Neuronal stem cell (in vitro differentiated cells): Measurements from ENCODE around the gene UBE2F.
"Not testable (repeated sequence)": the region's sequence is repeated elsewhere in the genome, so short reads cannot be mapped to it uniquely, and the experiment has no call there.

Source experiments
- DNase-seq: peaks from one replicate; pipeline ENCODE4 v3.0.0-alpha.2; 2013; ENCODE audit warnings: low spot score
- H2AFZ ChIP-seq: one replicate; pipeline ENCODE4 v1.6.1; 2013; ENCODE audit warnings: mild to moderate bottlenecking, low read length, inconsistent platforms
- H2AK5ac ChIP-seq: 2 replicates; pipeline ENCODE4 v1.6.1; 2013; ENCODE audit warnings: low read depth, mild to moderate bottlenecking, inconsistent platforms, low read length, moderate library complexity, mixed read lengths
- H2BK120ac ChIP-seq: 2 replicates; pipeline ENCODE4 v1.6.1; 2013; ENCODE audit warnings: low read depth, mild to moderate bottlenecking, inconsistent platforms, low read length, moderate library complexity, mixed read lengths
- H2BK12ac ChIP-seq: one replicate; pipeline ENCODE4 v1.6.1; 2013; ENCODE audit warnings: low read length, inconsistent platforms
- H2BK15ac ChIP-seq: 2 replicates; pipeline ENCODE4 v1.6.1; 2013; ENCODE audit warnings: mild to moderate bottlenecking, low read length, inconsistent platforms, mixed read lengths
- H2BK5ac ChIP-seq: one replicate; pipeline ENCODE4 v1.6.1; 2013; ENCODE audit warnings: inconsistent platforms, mild to moderate bottlenecking, low read length, moderate library complexity
- H3K14ac ChIP-seq: one replicate; pipeline ENCODE4 v1.6.1; 2013; ENCODE audit warnings: low read length, inconsistent platforms
- H3K18ac ChIP-seq: 2 replicates; pipeline ENCODE4 v1.6.1; 2013; ENCODE audit warnings: low read length, inconsistent platforms
- H3K23ac ChIP-seq: 2 replicates; pipeline ENCODE4 v1.6.1; 2013; ENCODE audit warnings: low read depth, mild to moderate bottlenecking, mixed read lengths, low read length, inconsistent platforms; ENCODE audit not compliant: poor library complexity
- H3K27ac ChIP-seq: replicated peaks from 3 replicates; pipeline ENCODE4 v1.5.1; 2013; ENCODE audit warnings: low read length, inconsistent platforms
- H3K27me3 ChIP-seq, 3 experiments: 2 replicates each; pipeline ENCODE4 v1.6.1; 2013; ENCODE audit warnings: low read length in 3 of 3, mild to moderate bottlenecking in 2 of 3, inconsistent platforms in 1 of 3, low read depth in 1 of 3, mixed read lengths in 1 of 3, moderate library complexity in 1 of 3; ENCODE audit not compliant: control insufficient read depth in 3 of 3, insufficient read depth in 3 of 3
- H3K36me3 ChIP-seq, 2 donors: replicated peaks in 1 of 2; 2 replicates each; pipeline ENCODE4 v1.6.1; 2013; ENCODE audit warnings: low read length in 2 of 2; ENCODE audit not compliant: control insufficient read depth in 2 of 2, insufficient read depth in 2 of 2
- H3K4ac ChIP-seq: 2 replicates; pipeline ENCODE4 v1.6.1; 2013; ENCODE audit warnings: inconsistent platforms, mild to moderate bottlenecking, low read length, moderate library complexity
- H3K4me1 ChIP-seq, 2 donors: 1 replicate in 1 of 2; 2 replicates in 1 of 2; pipeline ENCODE4 v1.6.1; 2013; ENCODE audit warnings: low read length in 2 of 2, low read depth in 1 of 2; ENCODE audit not compliant: control insufficient read depth in 2 of 2, insufficient read depth in 1 of 2
- H3K4me2 ChIP-seq: one replicate; pipeline ENCODE4 v1.6.1; 2013; ENCODE audit warnings: mild to moderate bottlenecking, low read length, inconsistent platforms; ENCODE audit not compliant: insufficient read depth, poor library complexity, severe bottlenecking
- H3K4me3 ChIP-seq, 2 donors: 2 replicates each; pipeline ENCODE4 v1.5.1; 2013; ENCODE audit warnings: low read length in 2 of 2, mild to moderate bottlenecking in 2 of 2, inconsistent platforms in 1 of 2, moderate library complexity in 1 of 2
- H3K79me1 ChIP-seq: one replicate; pipeline ENCODE4 v1.6.1; 2013; ENCODE audit warnings: low read depth, mild to moderate bottlenecking, inconsistent platforms, low read length, moderate library complexity
- H3K9ac ChIP-seq: one replicate; pipeline ENCODE4 v1.6.1; 2013; ENCODE audit warnings: mild to moderate bottlenecking, low read depth, low read length, inconsistent platforms; ENCODE audit not compliant: poor library complexity
- H3K9me3 ChIP-seq, 2 donors: replicated peaks in 1 of 2; 2 replicates each; pipeline versions ENCODE3 to v1.6.1; 2013; ENCODE audit warnings: low read length in 2 of 2, mild to moderate bottlenecking in 2 of 2, inconsistent platforms in 1 of 2, low read depth in 1 of 2, mixed read lengths in 1 of 2, moderate library complexity in 1 of 2; ENCODE audit not compliant: control insufficient read depth in 2 of 2, insufficient read depth in 1 of 2
- H4K8ac ChIP-seq: one replicate; pipeline ENCODE4 v1.6.1; 2013; ENCODE audit warnings: low read depth, mild to moderate bottlenecking, inconsistent platforms, low read length, moderate library complexity
- H4K91ac ChIP-seq: one replicate; pipeline ENCODE4 v1.6.1; 2013; ENCODE audit warnings: low read length, low read depth, mild to moderate bottlenecking, inconsistent platforms; ENCODE audit not compliant: poor library complexity
- WGBS, 2 donors: extraction: QIAGEN DNeasy Blood & Tissue Kit; methylation state at CpG; one replicate each; pipeline ENCODE4 v1.1.7; 2013; ENCODE audit warnings: missing lambda C conversion rate in 2 of 2, mixed read lengths in 1 of 2; ENCODE audit not compliant: insufficient read length in 2 of 2, insufficient replicate concordance in 1 of 2; ENCODE audit errors: extremely low coverage in 2 of 2; 5-methylcytosine and 5-hydroxymethylcytosine counted together

UBE2F gene

GRCh38 chr2:237944302-237944701 is 22.5 kb upstream of the UBE2F start:
- H3K9me3 ChIP-seq = peaks cover 13% of the 10 kb centered on the region in 2 donors
- no peak for DNase-seq
- no peak overlapping the region for H2BK15ac ChIP-seq
- H3K4me1 ChIP-seq = no peaks in the 10 kb centered on the region
- peak overlapping the region; percentile 46 for H2BK5ac ChIP-seq
- no peaks in the 10 kb centered on the region for H3K27me3 ChIP-seq
- no peak overlapping the region for H4K8ac ChIP-seq
- WGBS, 2 donors = no CpG with 5 or more reads among the region's 4 CpGs
- H3K18ac ChIP-seq = peak overlapping the region; percentile 34
- peak overlapping the region; percentile 23 for H3K4ac ChIP-seq
- H2BK120ac ChIP-seq = no peak overlapping the region
- no peaks in the 10 kb centered on the region for H3K36me3 ChIP-seq
- H2AFZ ChIP-seq = no peak overlapping the region
- H3K4me2 ChIP-seq = no peak overlapping the region
- H3K9ac ChIP-seq = no peak overlapping the region
- no peak overlapping the region for H2AK5ac ChIP-seq
- no peak overlapping the region for H4K91ac ChIP-seq
- no peak overlapping the region for H3K4me3 ChIP-seq
- H3K23ac ChIP-seq = peak overlapping the region; percentile 60
- no peaks in the 10 kb centered on the region for H3K79me1 ChIP-seq
- no peak overlapping the region for H3K14ac ChIP-seq
- no peak overlapping the region for H3K27ac ChIP-seq
- H2BK12ac ChIP-seq = no peak overlapping the region

- no peak overlapping the region for H2BK15ac ChIP-seq
- H3K9ac ChIP-seq = no peak overlapping the region
- no peak overlapping the region for H4K8ac ChIP-seq
- no peak overlapping the region for H2AK5ac ChIP-seq
- no peak overlapping the region for H3K4me3 ChIP-seq
- H3K27ac ChIP-seq = no peak overlapping the region
- H2AFZ ChIP-seq = no peak overlapping the region
- no peak overlapping the region for H2BK120ac ChIP-seq
- H2BK12ac ChIP-seq = no peak overlapping the region
- H3K14ac ChIP-seq = no peak overlapping the region
- DNase-seq = no peak
- H3K27me3 ChIP-seq = no peaks in the 10 kb centered on the region
- no peak overlapping the region for H2BK5ac ChIP-seq
- H3K23ac ChIP-seq = no peak overlapping the region
- no peak overlapping the region for H3K18ac ChIP-seq
- H3K79me1 ChIP-seq = no peaks in the 10 kb centered on the region
- H3K9me3 ChIP-seq = peaks cover 13% of the 10 kb centered on the region in 2 donors
- H3K36me3 ChIP-seq = no peaks in the 10 kb centered on the region
- no peaks in the 10 kb centered on the region for H3K4me1 ChIP-seq
- no peak overlapping the region for H4K91ac ChIP-seq
- no CpG with 5 or more reads among the region's 1 CpG for WGBS, 2 donors
- H3K4me2 ChIP-seq = no peak overlapping the region
- H3K4ac ChIP-seq = no peak overlapping the region
These were observed 20.4 kb upstream of the UBE2F start for GRCh38 chr2:237946423-237946822.

DNA sequence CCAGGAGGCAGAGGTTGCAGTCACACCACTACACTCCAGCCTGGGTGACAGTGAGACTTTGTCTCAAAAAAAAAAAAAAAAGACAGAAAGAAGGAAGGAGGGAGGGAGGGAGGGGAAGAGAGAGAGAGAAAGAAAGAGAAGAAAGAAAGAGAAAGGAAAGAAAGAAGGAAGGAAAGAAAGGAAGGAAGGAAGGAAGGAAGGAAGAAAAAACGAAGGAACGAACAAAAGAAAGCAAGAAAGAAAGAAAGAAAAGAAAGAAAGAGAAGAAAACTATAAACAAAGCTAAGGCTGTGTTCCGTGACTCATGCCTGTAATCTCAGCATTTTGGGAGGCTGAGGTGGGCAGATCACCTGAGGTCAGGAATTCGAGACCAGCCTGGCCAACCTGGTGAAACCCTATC is 15.5 kb upstream of the UBE2F start:
- H2BK15ac ChIP-seq, H3K4me1 ChIP-seq, H3K18ac ChIP-seq, H3K27ac ChIP-seq, H2AFZ ChIP-seq, H2BK5ac ChIP-seq, H3K4ac ChIP-seq, H3K14ac ChIP-seq, H3K23ac ChIP-seq, H3K9me3 ChIP-seq, H2BK120ac ChIP-seq, DNase-seq, H4K91ac ChIP-seq, H4K8ac ChIP-seq, H3K36me3 ChIP-seq, H2BK12ac ChIP-seq, H3K4me3 ChIP-seq, H3K79me1 ChIP-seq, H3K9ac ChIP-seq, H3K4me2 ChIP-seq, H2AK5ac ChIP-seq: not testable (repeated sequence)
- peaks cover 0 to 28% (median 11%) of the 10 kb centered on the region in 3 experiments for H3K27me3 ChIP-seq
- no CpG with 5 or more reads among the region's 4 CpGs for WGBS, 2 donors

GRCh38 chr2:237951878-237952277 is 14.9 kb upstream of the UBE2F start:
- H3K9ac ChIP-seq = no peak overlapping the region
- no peak overlapping the region for H3K14ac ChIP-seq
- H3K36me3 ChIP-seq = no peaks in the 10 kb centered on the region
- H2BK120ac ChIP-seq = no peak overlapping the region
- H3K9me3 ChIP-seq = no peaks in the 10 kb centered on the region
- no peak overlapping the region for H2AFZ ChIP-seq
- H3K18ac ChIP-seq = no peak overlapping the region
- no peak overlapping the region for H2AK5ac ChIP-seq
- WGBS, 2 donors = no CpG with 5 or more reads among the region's 3 CpGs
- no peak overlapping the region for H4K8ac ChIP-seq
- H3K4me1 ChIP-seq = peaks cover 0 to 3% of the 10 kb centered on the region in 2 donors
- no peak overlapping the region for H2BK12ac ChIP-seq
- no peak overlapping the region for H2BK5ac ChIP-seq
- no peak overlapping the region for H3K23ac ChIP-seq
- no peak overlapping the region for H3K27ac ChIP-seq
- H3K4me2 ChIP-seq = no peak overlapping the region
- no peak overlapping the region for H2BK15ac ChIP-seq
- H3K79me1 ChIP-seq = no peaks in the 10 kb centered on the region
- no peak overlapping the region for H3K4me3 ChIP-seq
- no peak overlapping the region for H4K91ac ChIP-seq
- peaks cover 0 to 32% (median 15%) of the 10 kb centered on the region in 3 experiments for H3K27me3 ChIP-seq
- H3K4ac ChIP-seq = no peak overlapping the region
- no peak for DNase-seq
